ENCODE results near the gene ST3GAL4.
"Not testable (repeated sequence)": the region's sequence is repeated elsewhere in the genome, so short reads cannot be mapped to it uniquely, and the experiment has no call there.

The ST3GAL4 gene

GRCh38 chr11:126375726-126376125, 20.2 kb downstream of the ST3GAL4 start:
- no peak overlapping the region for H3K4me3 ChIP-seq (ENCODE audit: low read depth, low read length)
- DNase-seq (ENCODE audit: low read depth) = peak; percentile 71
- TF ChIP-seq, protein P1, sequence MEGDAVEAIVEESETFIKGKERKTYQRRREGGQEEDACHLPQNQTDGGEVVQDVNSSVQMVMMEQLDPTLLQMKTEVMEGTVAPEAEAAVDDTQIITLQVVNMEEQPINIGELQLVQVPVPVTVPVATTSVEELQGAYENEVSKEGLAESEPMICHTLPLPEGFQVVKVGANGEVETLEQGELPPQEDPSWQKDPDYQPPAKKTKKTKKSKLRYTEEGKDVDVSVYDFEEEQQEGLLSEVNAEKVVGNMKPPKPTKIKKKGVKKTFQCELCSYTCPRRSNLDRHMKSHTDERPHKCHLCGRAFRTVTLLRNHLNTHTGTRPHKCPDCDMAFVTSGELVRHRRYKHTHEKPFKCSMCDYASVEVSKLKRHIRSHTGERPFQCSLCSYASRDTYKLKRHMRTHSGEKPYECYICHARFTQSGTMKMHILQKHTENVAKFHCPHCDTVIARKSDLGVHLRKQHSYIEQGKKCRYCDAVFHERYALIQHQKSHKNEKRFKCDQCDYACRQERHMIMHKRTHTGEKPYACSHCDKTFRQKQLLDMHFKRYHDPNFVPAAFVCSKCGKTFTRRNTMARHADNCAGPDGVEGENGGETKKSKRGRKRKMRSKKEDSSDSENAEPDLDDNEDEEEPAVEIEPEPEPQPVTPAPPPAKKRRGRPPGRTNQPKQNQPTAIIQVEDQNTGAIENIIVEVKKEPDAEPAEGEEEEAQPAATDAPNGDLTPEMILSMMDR (IDR thresholded peaks at IDR 0.05; ENCODE audit: control insufficient read depth, extremely low read depth, insufficient read depth) = no peak

DNA sequence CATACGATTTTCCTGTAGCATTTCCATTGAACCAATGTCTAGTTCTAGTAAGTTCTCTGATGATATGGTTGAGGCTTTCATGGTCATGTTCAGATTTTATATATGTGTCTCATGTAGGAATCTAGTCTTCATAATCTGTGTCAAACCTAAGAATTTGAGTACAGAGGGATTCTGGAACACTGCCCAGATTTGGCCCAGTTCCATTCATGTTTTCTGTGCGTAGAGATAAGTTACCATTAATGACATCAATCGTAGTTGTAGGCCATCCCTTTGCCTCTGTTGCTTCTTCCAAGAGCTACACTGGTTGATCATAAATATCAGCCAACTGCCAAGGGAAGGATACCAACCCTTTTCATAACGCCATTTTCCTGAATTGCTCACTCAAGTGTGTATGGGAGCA, 23.3 kb downstream of the ST3GAL4 start:
- TF ChIP-seq, protein P1 (IDR thresholded peaks at IDR 0.05; ENCODE audit: control insufficient read depth, extremely low read depth, insufficient read depth) = no peak
- no peak for DNase-seq (ENCODE audit: low read depth)

GRCh38 chr11:126380909-126381308, 25.4 kb downstream of the ST3GAL4 start:
- no peak overlapping the region for H3K4me3 ChIP-seq (ENCODE audit: low read depth, low read length)
- TF ChIP-seq, protein P1 (IDR thresholded peaks at IDR 0.05; ENCODE audit: control insufficient read depth, extremely low read depth, insufficient read depth) = no peak
- no peak for DNase-seq (ENCODE audit: low read depth)

More for the DNA sequence above, 23.3 kb downstream of the ST3GAL4 start:
- H3K4me3 ChIP-seq (ENCODE audit: low read depth, low read length) = no peak overlapping the region

GRCh38 chr11:126381960-126382359, 26.5 kb downstream of the ST3GAL4 start:
- DNase-seq (ENCODE audit: low read depth); H3K4me3 ChIP-seq (ENCODE audit: low read depth, low read length): not testable (repeated sequence)

GRCh38 chr11:126382641-126383040, 27.2 kb downstream of the ST3GAL4 start:
- H3K4me3 ChIP-seq (ENCODE audit: low read depth, low read length); DNase-seq (ENCODE audit: low read depth): not testable (repeated sequence)

DNA sequence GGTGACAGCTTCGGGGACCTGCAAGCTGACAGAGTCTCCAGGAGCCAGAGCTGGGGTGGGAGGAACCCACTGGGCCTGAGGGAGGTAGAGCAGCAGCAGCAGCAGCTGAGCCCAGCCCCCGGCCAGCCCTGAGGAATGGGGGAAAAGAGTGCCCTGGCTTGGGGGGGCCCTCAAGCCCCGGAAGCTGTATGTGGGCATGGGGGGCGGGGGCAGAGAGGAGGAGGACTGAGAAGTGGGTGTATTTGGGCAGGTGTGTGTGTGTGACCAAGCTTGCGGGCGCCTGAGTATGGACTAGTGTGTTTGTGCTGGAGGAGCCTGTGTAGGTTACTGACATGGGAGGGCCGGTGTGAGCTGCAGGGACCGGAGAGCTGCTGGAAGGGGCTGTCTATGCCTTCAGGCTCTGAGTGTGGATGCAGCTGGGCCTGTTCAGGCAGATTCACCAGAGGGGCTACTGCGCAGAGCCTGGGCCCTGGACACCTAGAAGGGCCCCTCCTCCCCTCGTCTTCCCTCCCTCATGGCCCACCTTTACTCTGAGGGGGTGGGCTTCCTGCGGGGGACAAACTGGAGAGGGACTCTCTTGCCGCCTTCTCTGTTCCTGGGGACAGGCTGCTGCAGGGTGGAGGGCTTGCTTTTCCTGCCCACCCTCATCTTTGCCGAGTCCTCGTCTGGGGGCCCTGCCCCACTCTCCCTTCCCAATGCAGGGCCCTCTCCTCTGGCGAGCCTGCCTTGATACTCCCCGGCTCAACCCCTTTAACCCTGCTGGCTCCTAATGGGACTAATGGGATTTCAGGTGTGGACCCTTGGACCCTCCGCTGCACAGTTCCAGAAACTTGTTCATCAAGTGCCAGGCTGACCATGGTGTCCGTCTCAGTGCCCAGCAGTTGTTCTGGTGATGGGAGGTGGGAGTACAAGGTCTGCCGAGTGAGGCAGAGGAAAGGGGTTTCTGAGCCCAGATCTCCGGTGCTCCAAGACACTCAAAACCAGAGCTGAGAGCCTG, 28.2 kb downstream of the ST3GAL4 start:
- no peak for DNase-seq (ENCODE audit: low read depth)
- TF ChIP-seq, protein P1 (IDR thresholded peaks at IDR 0.05; ENCODE audit: control insufficient read depth, extremely low read depth, insufficient read depth) = no peak
- H3K4me3 ChIP-seq (ENCODE audit: low read depth, low read length) = no peak overlapping the region

GRCh38 chr11:126384449-126385070, 29.1 kb downstream of the ST3GAL4 start:
- DNase-seq (ENCODE audit: low read depth) = no peak
- H3K4me3 ChIP-seq (ENCODE audit: low read depth, low read length) = no peak overlapping the region
- TF ChIP-seq, protein P1 (IDR thresholded peaks at IDR 0.05; ENCODE audit: control insufficient read depth, extremely low read depth, insufficient read depth) = no peak
